Gastroesophageal sphincter (tissue), 3 donors: Measurements from ENCODE around the gene TMEM209.

Experiments used
- CTCF ChIP-seq, 4 experiments: fragments of 200-600 bp in 2 of 4; fragments of 450-650 bp in 2 of 4; sonication (generic) in 1 of 4; IDR thresholded peaks; one replicate each; pipeline ENCODE4 v1.5.1; 2017 to 2019; ENCODE audit warnings: antibody characterized with exemption in 4 of 4, mild to moderate bottlenecking in 2 of 4, moderate library complexity in 2 of 4
- EP300 ChIP-seq: sonication (generic); formaldehyde crosslinking; IDR thresholded peaks from one replicate; pipeline ENCODE4 v1.6.1; 2017; ENCODE audit warnings: antibody characterized with exemption, mild to moderate bottlenecking
- POLR2A ChIP-seq, 2 donors: fragments of 450-650 bp; IDR thresholded peaks; one replicate each; pipeline ENCODE4 v1.6.1; 2017; ENCODE audit warnings: antibody characterized with exemption in 2 of 2, mild to moderate bottlenecking in 2 of 2, moderate library complexity in 1 of 2
- POLR2AphosphoS5 ChIP-seq: sonication (generic); formaldehyde crosslinking; IDR thresholded peaks from one replicate; pipeline ENCODE4 v1.6.1; 2017; ENCODE audit warnings: antibody characterized with exemption

GRCh38 chr7:130149281-130150139 is 55.7 kb downstream of the TMEM209 start:
- no peak for TF ChIP-seq CTCF (IDR thresholded peaks at IDR 0.05)
- no peak for TF ChIP-seq POLR2A (IDR thresholded peaks at IDR 0.05)
- TF ChIP-seq EP300 = no peak
- TF ChIP-seq POLR2AphosphoS5 = no peak
